Measurements from ENCODE around the gene ABCF2. TPM values are rescaled to one million over a fixed set of nuclear protein-coding genes. Genes with fewer than 3 reads are reported as not detected.

The ABCF2 gene
- polyA plus RNA-seq, 1 of the 3 experiments (the other 2 are of a cell fraction): 75.4 TPM

DNA sequence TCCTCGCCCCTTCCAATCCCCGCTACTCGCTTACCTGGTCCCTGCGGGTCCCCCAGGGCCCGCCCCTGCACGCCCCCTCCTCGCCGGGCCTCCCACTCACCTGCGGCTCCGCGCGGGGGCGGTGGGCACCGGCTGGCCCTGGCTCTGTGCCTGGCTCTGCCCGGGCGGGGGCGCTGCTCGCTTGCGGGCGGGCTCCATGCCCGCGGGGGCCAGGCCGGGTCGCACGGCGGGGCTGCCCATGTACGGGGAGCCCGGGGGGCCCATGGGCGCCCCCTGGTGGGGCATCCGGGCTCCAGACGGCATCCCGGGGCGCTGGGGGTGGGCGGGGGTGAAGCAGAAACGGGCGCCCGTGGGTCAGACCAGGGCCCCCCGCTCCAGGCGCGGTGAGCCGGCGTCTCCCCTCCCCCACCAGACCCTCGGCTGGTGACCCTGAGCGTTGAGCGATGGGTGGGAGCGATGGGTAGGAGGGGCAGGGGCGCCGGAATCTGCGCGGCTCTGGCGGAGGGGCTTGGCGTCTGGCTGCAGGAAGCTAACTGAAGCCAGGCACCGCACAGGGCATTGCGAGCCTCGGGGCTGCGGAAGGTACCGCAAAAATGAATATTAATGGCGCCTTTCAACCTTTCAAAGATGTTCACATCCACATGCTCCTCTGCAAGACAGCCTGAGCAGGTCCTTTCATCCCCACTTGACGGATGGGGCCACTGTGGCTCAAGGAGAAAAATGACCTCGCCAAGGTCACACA lies 18.5 kb upstream of the ABCF2 start:
- ChIA-PET CTCF (interaction anchor here (0.6 to 6.2 kb wide), 57 partner anchors 7 to 347 kb away, joined by 3 to 122 read pairs (median 6); partner anchors contain the start of genes ABCF2, ASB10, CHPF2 and NUB1), POLR2A (interaction anchor here (0.6 to 3.7 kb wide), 3 partner anchors 7 to 18 kb away, joined by 3 to 20 read pairs (median 7); partner anchors contain the start of gene ABCF2)
- no peaks in the 10 kb centered on the region for H3K27me3 ChIP-seq (ENCODE audit: insufficient read depth)
- H3K79me2 ChIP-seq (ENCODE audit: insufficient read depth): peaks cover 18% of the 10 kb centered on the region
- no peak overlapping the region for H3K27ac ChIP-seq (ENCODE audit: low read depth in 2 of 2, low read length in 1 of 2)
- TF ChIP-seq JUND (IDR thresholded peaks at IDR 0.05) (no peak), SMC3 (IDR thresholded peaks at IDR 0.05; ENCODE audit: low read depth, low read length) (peak; percentile 27; the same call in 1 of the 2 replicates), NFIC (IDR thresholded peaks at IDR 0.05; ENCODE audit: borderline replicate concordance) (no peak), RAD21 (IDR thresholded peaks at IDR 0.05; ENCODE audit: low read length) (peak; percentile 38)
- TF ChIP-seq, protein P1, sequence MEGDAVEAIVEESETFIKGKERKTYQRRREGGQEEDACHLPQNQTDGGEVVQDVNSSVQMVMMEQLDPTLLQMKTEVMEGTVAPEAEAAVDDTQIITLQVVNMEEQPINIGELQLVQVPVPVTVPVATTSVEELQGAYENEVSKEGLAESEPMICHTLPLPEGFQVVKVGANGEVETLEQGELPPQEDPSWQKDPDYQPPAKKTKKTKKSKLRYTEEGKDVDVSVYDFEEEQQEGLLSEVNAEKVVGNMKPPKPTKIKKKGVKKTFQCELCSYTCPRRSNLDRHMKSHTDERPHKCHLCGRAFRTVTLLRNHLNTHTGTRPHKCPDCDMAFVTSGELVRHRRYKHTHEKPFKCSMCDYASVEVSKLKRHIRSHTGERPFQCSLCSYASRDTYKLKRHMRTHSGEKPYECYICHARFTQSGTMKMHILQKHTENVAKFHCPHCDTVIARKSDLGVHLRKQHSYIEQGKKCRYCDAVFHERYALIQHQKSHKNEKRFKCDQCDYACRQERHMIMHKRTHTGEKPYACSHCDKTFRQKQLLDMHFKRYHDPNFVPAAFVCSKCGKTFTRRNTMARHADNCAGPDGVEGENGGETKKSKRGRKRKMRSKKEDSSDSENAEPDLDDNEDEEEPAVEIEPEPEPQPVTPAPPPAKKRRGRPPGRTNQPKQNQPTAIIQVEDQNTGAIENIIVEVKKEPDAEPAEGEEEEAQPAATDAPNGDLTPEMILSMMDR (IDR thresholded peaks at IDR 0.05): peak; percentile 62
- H3K36me3 ChIP-seq (replicated peaks in 1 of 2; ENCODE audit: control insufficient read depth in 1 of 2, insufficient read depth in 2 of 2, low read length in 1 of 2): peaks cover 9 to 24% of the 10 kb centered on the region in 2 experiments
- H3F3A ChIP-seq (replicated peaks; ENCODE audit: insufficient read depth): peaks cover 39% of the 10 kb centered on the region
- peak overlapping the region; percentile 39 to 46 for H3K4me3 ChIP-seq (ENCODE audit: low read depth in 2 of 2, low read length in 1 of 2)
- peak overlapping the region; percentile 90 for H3K4me2 ChIP-seq
- peak; percentile 97 for DNase-seq
- H3K9me2 ChIP-seq: no peaks in the 10 kb centered on the region
- peaks cover 37 to 53% of the 10 kb centered on the region in 2 experiments for H3K4me1 ChIP-seq (ENCODE audit: control insufficient read depth in 1 of 2, insufficient read depth in 2 of 2, low read depth in 1 of 2, low read length in 1 of 2)
- no peak overlapping the region for H3K9ac ChIP-seq
- peaks cover 17% of the 10 kb centered on the region for H4K20me1 ChIP-seq (ENCODE audit: insufficient read depth)
- H3K9me3 ChIP-seq: no peaks in the 10 kb centered on the region
- no peak overlapping the region for H2AFZ ChIP-seq (ENCODE audit: low read depth)
- 37% methylated on average over 28 of the region's 60 CpGs for WGBS (ENCODE audit: low lambda C conversion rate)

DNA sequence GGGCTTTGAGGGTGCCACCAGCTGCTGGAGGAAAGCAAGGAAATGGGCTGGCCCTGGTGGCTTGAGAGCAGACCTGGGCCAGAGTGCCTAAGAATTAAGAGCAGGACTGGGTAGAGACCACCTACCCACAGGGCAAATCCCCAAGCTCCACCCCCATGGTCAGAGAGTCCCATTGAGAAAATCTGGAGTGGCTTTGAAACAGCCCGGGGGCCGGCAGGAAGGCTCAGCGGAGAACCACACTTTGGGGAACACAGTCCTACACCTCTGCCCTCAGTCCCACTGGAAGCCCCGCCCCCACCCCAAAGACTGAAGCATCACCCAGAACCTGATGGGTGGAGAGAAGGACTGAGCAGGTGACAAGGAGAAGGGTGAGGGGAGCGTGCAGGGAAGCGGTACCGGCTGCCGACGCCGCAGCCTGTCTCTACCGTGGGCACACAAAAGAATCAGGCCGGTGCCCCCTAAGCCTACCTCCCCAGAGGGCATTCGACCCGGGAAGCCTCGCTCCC lies 17.9 kb upstream of the ABCF2 start:
- 40% methylated on average over 15 of the region's 15 CpGs for WGBS (ENCODE audit: low lambda C conversion rate)
- H3K9me3 ChIP-seq: no peaks in the 10 kb centered on the region
- H3K27ac ChIP-seq (ENCODE audit: low read depth in 2 of 2, low read length in 1 of 2): peak overlapping the region in 1 of 2 experiments; percentile 59; a peak in 1 of 4 replicates
- H3K4me1 ChIP-seq (ENCODE audit: control insufficient read depth in 1 of 2, insufficient read depth in 2 of 2, low read depth in 1 of 2, low read length in 1 of 2): peaks cover 37 to 50% of the 10 kb centered on the region in 2 experiments
- no peaks in the 10 kb centered on the region for H3K27me3 ChIP-seq (ENCODE audit: insufficient read depth)
- H3F3A ChIP-seq (replicated peaks; ENCODE audit: insufficient read depth): peaks cover 39% of the 10 kb centered on the region
- H3K4me3 ChIP-seq (ENCODE audit: low read depth in 2 of 2, low read length in 1 of 2): peak overlapping the region; percentile 39 to 46
- peak; percentile 76 for DNase-seq
- peaks cover 9 to 31% of the 10 kb centered on the region in 2 experiments for H3K36me3 ChIP-seq (replicated peaks in 1 of 2; ENCODE audit: control insufficient read depth in 1 of 2, insufficient read depth in 2 of 2, low read length in 1 of 2)
- H3K9me2 ChIP-seq: no peaks in the 10 kb centered on the region
- peak overlapping the region; percentile 90 for H3K4me2 ChIP-seq
- POLR2A ChIA-PET: interaction anchor here (0.6 to 3.7 kb wide), 3 partner anchors 8 to 18 kb away, joined by 3 to 20 read pairs (median 18); partner anchors contain the start of genes ABCF2 and CHPF2
- peaks cover 23% of the 10 kb centered on the region for H3K79me2 ChIP-seq (ENCODE audit: insufficient read depth)
- H4K20me1 ChIP-seq (ENCODE audit: insufficient read depth): peaks cover 20% of the 10 kb centered on the region
- TF ChIP-seq, protein P2, sequence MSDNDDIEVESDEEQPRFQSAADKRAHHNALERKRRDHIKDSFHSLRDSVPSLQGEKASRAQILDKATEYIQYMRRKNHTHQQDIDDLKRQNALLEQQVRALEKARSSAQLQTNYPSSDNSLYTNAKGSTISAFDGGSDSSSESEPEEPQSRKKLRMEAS (IDR thresholded peaks at IDR 0.05; ENCODE audit: low read depth): no peak
- TF ChIP-seq RAD21 (IDR thresholded peaks at IDR 0.05; ENCODE audit: low read length) (no peak), NRF1 (IDR thresholded peaks at IDR 0.05; ENCODE audit: low read depth, low read length) (no peak), FOSL2 (IDR thresholded peaks at IDR 0.05; ENCODE audit: borderline replicate concordance, low read depth) (no peak), CHD2 (IDR thresholded peaks at IDR 0.05; ENCODE audit: low read length, partially characterized antibody) (no peak), GATA2 (CRISPR knock-in tag; IDR thresholded peaks at IDR 0.05) (no peak), NFIC (IDR thresholded peaks at IDR 0.05; ENCODE audit: borderline replicate concordance) (no peak), RCOR1 (IDR thresholded peaks at IDR 0.05; ENCODE audit: low read length) (no peak), SIN3A (IDR thresholded peaks at IDR 0.05; ENCODE audit: borderline replicate concordance, low read depth, low read length) (no peak)
- TF ChIP-seq, protein P3, sequence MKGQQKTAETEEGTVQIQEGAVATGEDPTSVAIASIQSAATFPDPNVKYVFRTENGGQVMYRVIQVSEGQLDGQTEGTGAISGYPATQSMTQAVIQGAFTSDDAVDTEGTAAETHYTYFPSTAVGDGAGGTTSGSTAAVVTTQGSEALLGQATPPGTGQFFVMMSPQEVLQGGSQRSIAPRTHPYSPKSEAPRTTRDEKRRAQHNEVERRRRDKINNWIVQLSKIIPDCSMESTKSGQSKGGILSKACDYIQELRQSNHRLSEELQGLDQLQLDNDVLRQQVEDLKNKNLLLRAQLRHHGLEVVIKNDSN (IDR thresholded peaks at IDR 0.05; ENCODE audit: borderline replicate concordance, low read depth): no peak
- H2AFZ ChIP-seq (ENCODE audit: low read depth): no peak overlapping the region
- CTCF ChIA-PET: interaction anchor here (0.7 to 6.2 kb wide), 58 partner anchors 8 to 389 kb away, joined by 3 to 122 read pairs (median 7); partner anchors contain the start of genes ABCF2, ASB10, CHPF2 and H2BK1
- H3K9ac ChIP-seq: no peak overlapping the region

Data from SK-N-SH (cell line).